Activated naive CD4-positive, alpha-beta T cell treated with anti-CD3 and anti-CD28 coated beads, Interleukin-2, amount 50 U/mL, for 72 hours (primary cell): ENCODE measurements around the gene TMEM44. TPM values are rescaled to one million over a fixed set of nuclear protein-coding genes. Genes with fewer than 3 reads are reported as not detected.
"Not testable (repeated sequence)": the region's sequence is repeated elsewhere in the genome, so short reads cannot be mapped to it uniquely, and the experiment has no call there.

Source experiments
- ATAC-seq, 2 donors: fragments of 150-1000 bp; cut with Tn5 transposase; 2 replicates each; pipeline ENCODE4 v1.10.0; 2021; ENCODE audit warnings: mild to moderate bottlenecking in 2 of 2, moderate library complexity in 2 of 2
- DNase-seq, 2 donors: peaks; one replicate each; pipeline ENCODE4 v3.0.0; 2021 to 2022; ENCODE audit warnings: low spot score in 2 of 2
- H3K27ac Mint-ChIP-seq, 2 donors: one replicate each; pipeline ENCODE4 v1.8.0; 2022; ENCODE audit warnings: mild to moderate bottlenecking in 2 of 2, mixed read lengths in 2 of 2
- H3K36me3 Mint-ChIP-seq, 2 donors: one replicate each; pipeline ENCODE4 v1.8.0; 2022; ENCODE audit warnings: mixed read lengths in 2 of 2
- H3K9me3 Mint-ChIP-seq, 2 donors: one replicate each; pipeline ENCODE4 v1.8.0; 2022; ENCODE audit warnings: mixed read lengths in 2 of 2
- total RNA-seq, 2 donors: library from RNA; stranded (reverse); gene quantifications; one replicate each; pipeline ENCODE4 v1.2.3, GENCODE V29; 2022

TMEM44 gene
- total RNA-seq, 2 donors from 2014 or later, result 1.6 to 10.7 TPM

DNA sequence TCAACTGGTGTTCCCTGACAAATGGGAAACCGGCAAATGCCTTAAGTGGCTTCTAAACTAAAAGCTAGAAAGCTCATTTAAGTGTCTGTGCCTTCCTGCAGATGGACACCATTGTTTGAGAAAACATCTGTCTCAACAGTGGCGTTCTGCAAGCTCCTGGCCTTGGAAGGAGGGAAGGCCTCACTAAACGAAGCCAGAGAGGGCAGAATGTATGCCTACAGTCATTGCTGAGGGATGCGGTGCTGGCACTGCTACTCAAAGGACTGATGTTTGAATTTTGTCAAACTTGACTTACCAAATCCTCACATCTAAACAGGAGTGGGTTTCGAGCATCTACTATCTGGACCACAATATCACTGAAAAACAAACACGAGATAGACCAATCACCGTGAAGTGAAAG lies 26.6 kb upstream of the TMEM44 start:
- H3K36me3 Mint-ChIP-seq, result peaks cover 9 to 21% of the 10 kb centered on the region in 2 donors
- no peak for DNase-seq
- no peaks in the 10 kb centered on the region for H3K9me3 Mint-ChIP-seq
- ATAC-seq, result no peak
- H3K27ac Mint-ChIP-seq, result no peak overlapping the region

DNA sequence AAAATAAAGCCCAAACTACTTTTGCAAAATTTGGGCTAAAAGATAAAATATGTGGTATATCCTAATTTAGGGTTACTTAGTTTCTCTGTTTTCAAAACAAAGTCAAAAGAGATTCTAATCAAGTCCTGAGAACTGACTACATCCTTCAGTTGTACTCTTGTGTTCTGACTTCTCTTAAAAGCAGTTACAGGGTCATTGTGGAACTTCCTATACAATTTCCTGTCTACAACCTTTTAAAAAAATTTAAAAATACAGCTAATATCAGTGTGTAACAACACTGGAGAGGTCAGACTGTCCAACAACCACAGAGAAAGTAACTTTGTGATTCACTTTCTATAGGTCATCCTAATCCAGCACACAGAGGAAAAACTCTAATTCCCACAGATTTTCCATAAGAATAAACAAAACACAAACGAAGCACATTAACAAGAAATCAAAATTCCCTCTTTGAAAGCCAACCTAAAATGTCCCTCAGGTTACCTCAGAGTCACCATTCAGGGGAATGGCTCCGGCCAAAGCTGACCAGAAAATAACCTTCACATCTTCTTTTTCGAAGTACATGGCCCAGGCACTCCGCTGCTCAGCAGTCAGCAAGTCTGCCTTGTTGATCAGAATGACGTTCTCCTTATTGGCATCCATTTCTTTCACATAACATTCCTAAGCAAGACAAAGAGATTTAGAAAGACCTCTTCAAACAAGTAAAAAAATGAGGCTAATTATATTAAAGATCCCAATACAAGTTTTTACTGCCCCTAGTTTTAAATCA lies 25.4 kb upstream of the TMEM44 start:
- peaks cover 19 to 25% of the 10 kb centered on the region in 2 donors for H3K36me3 Mint-ChIP-seq
- no peak for DNase-seq
- no peak overlapping the region for H3K27ac Mint-ChIP-seq
- H3K9me3 Mint-ChIP-seq, result no peaks in the 10 kb centered on the region
- no peak for ATAC-seq

DNA sequence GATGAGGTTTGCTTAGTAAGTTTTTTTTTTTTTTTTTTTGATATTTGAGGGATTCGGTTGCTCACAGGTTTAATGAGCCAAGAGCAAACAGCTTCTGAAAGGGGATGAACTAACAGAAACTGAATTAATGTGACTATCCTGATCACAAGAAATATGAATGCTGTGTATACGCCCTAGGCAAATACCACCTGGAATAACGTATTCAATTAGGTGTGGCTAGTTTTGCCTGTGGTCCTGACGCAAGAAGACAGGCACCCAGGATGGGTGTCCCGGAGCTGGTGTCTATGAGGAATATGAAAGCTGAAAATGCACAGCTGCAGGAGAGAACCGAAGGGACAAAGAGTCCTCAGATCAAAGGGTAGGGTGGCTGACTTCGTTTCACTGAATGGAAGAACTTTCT lies 24.2 kb upstream of the TMEM44 start:
- ATAC-seq, result no peak
- peaks cover 28 to 37% of the 10 kb centered on the region in 2 donors for H3K36me3 Mint-ChIP-seq
- H3K9me3 Mint-ChIP-seq, result no peaks in the 10 kb centered on the region
- DNase-seq, result no peak
- H3K27ac Mint-ChIP-seq, result no peak overlapping the region

DNA sequence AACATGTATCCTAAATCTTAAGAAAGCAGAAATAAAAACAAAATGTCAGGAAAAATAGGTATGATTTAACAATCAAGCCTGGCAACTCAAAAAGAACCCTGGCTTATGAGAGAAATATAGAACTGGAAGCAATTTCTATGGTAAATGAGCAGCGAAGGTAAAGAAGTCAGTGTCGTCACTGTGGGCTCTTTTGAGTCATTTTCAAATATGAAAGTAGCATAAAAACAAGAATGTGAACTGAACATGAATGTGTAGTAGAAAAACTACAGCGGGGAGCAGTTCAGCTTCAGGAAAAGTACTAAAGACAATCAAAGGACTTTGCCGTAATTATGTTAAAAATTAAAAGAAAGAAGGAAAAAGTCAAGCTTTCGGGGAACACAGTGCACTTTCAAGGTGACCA lies 21.2 kb upstream of the TMEM44 start:
- DNase-seq (no peak), ATAC-seq (peak; percentile 92 to 95)
- Mint-ChIP-seq H3K9me3 (no peaks in the 10 kb centered on the region), H3K36me3 (peaks cover 33 to 55% of the 10 kb centered on the region in 2 donors), H3K27ac (peak overlapping the region; percentile 39 to 86)

DNA sequence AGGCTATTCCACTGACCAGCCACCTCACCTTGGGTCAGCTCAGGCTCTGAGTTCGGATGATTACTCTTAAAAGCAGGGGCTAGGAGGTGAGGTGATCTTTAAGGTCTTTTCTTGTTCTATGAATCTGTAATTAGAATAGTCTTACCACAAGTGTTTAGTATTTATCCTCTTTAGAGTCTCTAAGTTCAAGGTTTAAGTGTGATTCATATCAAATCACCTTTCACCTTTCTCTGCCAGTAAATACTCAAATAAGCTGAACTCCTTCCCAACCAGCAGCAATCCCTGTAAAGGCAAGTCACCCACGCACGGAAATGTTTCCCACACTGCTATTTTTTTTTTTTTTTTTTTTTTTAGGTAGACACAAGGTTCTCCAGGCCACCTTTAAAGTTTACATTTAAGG lies 14.5 kb upstream of the TMEM44 start:
- no peak overlapping the region for H3K27ac Mint-ChIP-seq
- H3K9me3 Mint-ChIP-seq, result no peaks in the 10 kb centered on the region
- no peak for DNase-seq
- H3K36me3 Mint-ChIP-seq, result peaks cover 14 to 33% of the 10 kb centered on the region in 2 donors
- ATAC-seq, result no peak

DNA sequence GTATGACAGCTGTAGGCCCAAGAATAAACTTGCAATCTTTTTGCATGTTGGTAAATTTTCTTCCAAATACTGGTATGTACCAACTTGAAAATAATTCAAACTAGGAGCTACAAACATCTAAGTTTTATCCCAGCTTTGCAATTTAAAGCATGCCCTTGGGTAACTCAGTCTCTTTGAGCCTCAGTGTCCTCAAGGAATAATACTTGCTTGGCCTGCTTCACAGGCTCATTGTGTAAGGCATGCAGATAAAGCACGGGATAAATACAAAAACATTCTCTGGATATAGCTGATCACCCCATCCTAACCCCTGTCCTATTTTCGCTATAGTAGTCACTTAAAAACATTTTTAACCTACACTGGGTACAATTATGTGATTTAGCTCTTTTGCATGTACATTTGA lies 9.6 kb upstream of the TMEM44 start:
- no peak overlapping the region for H3K27ac Mint-ChIP-seq
- ATAC-seq (no peak), DNase-seq (no peak)
- peaks cover 5 to 28% of the 10 kb centered on the region in 2 donors for H3K36me3 Mint-ChIP-seq
- no peaks in the 10 kb centered on the region for H3K9me3 Mint-ChIP-seq

DNA sequence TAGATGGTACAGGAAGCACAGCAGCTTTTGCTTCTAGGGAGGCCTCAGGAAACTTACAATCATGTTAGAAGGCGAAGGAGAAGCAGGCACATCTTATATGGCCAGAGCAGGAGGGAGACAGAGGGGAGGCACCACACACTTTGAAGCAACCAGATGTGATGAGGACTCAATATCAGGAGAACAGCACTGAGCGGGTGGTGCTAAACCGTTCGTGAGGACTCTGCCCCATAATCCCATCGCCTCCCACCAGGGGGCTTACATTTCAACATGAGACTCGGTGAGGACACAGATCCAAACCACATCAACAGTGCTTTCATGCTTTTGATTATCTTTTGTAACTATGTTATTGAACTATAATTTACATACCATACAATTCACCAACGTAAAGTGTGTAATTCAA lies 7.6 kb upstream of the TMEM44 start:
- DNase-seq, result peak in 1 of 2 donors; percentile 36
- H3K36me3 Mint-ChIP-seq, result peaks cover 5 to 28% of the 10 kb centered on the region in 2 donors
- peak overlapping the region in 1 of 2 donors; percentile 60 for H3K27ac Mint-ChIP-seq

DNA sequence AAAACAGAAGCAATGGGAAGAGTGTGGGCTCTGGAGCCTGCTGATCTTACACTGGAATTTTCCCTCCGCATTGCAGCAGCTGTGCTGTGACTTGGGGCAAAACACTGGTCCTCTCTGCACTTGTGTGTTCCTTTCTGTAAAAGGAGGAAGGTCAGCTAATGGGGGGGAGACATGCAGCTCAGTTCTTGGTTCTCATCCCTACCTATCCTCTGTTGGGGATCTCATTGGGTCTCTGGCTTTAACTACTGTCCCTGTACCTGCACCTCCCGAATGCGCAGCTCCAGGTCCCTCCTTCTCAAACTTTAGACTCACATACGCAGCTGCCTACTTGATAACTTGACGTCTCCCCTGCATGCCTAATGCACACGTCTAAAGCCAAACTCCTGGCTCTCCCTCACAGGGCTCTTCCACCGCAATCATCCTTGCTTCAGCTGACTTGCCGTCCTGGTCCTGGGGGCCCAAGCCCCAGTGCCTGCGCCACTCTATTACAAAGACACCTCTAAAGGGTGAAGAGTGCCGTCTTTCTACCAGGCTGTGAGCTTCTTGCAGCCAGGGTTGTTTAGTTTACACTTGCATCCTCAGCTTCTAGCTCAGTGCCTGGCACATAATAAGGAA lies 5.9 kb upstream of the TMEM44 start:
- no peak for ATAC-seq
- no peaks in the 10 kb centered on the region for H3K9me3 Mint-ChIP-seq
- no peak overlapping the region for H3K27ac Mint-ChIP-seq
- H3K36me3 Mint-ChIP-seq, result peaks cover 5 to 21% of the 10 kb centered on the region in 2 donors
- no peak for DNase-seq

More for the DNA sequence above, 7.6 kb upstream of the TMEM44 start:
- H3K9me3 Mint-ChIP-seq, result no peaks in the 10 kb centered on the region
- peak; percentile 31 to 53 for ATAC-seq

DNA sequence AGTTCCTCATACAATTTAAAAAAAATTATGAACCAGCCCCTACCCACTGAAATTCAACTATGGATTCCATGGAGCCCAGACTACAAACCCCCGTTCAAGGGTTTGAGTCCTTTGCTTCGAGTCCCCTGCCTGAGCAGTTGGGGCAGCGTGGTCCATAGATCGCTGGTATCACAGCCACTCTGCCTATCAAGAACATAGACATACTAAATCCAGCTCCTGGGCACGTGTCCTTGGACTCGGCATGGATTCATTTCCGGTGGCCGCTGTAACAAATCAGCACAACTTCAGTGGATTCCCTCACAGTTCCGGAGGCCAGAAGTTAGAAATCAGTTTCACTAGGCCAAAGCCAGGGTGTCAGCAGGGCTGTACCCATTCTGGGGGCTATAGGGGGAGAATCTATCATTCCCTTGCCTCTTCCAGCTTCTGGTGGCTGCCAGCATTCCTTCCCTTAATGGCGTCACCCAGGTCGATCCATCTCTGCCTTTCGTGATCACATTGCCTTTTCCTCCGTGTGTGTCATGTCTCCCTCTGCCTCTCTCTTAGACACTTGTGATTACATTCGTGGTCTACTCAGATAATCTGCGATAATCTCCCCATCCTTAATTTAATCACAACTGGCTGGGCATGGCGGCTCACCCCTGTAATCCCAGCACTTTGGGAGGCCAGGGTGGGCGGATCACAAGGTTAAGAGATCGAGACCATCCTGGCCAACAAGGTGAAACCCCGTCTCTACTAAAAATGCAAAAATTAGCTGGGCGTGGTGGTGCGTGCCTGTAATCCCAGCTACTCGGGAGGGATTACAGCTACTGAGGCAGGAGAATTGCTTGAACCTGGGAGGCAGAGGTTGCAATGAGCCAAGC lies 4.6 kb upstream of the TMEM44 start:
- no peak for ATAC-seq
- DNase-seq, result no peak
- Mint-ChIP-seq H3K9me3 (no peaks in the 10 kb centered on the region), H3K36me3 (peaks cover 0 to 16% of the 10 kb centered on the region in 2 donors), H3K27ac (no peak overlapping the region)

DNA sequence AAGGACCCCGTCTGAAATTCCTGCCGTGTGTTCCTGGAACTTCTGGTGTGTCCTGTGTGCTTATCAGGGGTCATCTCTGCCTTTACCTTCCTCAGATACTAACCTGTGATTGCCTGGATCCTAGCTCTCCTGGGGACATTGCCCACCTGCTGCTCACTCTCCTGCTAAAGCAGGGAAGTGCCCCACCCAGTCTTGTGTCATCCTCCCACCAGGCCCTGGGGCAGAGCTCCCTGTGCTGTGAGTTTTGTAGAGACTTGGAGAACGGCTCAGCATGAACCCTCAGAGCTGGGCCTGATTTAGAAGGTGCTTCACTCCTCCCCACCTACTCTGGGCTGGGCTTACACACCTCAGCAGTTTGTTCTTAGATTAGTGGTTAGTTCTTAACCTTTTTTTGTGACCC lies 3.8 kb upstream of the TMEM44 start:
- no peak for ATAC-seq
- Mint-ChIP-seq H3K36me3 (peaks cover 0 to 11% of the 10 kb centered on the region in 2 donors), H3K27ac (peak overlapping the region in 1 of 2 donors; percentile 74), H3K9me3 (no peaks in the 10 kb centered on the region)
- DNase-seq, result no peak

DNA sequence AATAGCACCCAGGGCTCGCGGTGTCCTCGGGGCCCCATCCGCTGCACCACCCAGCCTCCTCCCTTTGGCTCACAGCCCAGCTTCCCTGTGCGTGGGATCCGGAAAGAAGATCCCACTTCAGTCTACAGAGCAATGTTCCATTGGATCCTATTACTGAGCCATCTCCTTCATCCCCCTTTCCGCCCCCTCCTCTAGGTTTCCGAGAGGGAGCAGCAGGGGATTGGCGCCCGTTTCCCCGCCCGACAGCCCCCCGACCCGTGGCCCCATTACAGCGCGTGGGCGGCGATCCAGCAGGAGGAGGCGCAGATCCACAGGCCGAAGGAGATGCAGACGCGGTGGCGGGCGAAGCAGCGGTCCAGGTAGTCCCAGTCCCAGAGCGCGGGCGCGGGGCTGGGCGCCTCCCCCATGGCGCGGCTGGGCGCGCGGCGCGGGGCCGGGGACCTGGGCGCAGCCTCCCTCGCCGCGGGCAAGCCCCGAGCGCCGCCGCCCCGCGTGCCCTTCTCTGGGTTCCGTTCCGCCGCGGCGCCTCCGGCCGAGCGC lies 340 bp downstream of the TMEM44 start:
- H3K9me3 Mint-ChIP-seq, result no peaks in the 10 kb centered on the region
- H3K27ac Mint-ChIP-seq, result no peak overlapping the region
- DNase-seq (no peak), ATAC-seq (peak; percentile 68 to 75)
- peaks cover 0 to 4% of the 10 kb centered on the region in 2 donors for H3K36me3 Mint-ChIP-seq

DNA sequence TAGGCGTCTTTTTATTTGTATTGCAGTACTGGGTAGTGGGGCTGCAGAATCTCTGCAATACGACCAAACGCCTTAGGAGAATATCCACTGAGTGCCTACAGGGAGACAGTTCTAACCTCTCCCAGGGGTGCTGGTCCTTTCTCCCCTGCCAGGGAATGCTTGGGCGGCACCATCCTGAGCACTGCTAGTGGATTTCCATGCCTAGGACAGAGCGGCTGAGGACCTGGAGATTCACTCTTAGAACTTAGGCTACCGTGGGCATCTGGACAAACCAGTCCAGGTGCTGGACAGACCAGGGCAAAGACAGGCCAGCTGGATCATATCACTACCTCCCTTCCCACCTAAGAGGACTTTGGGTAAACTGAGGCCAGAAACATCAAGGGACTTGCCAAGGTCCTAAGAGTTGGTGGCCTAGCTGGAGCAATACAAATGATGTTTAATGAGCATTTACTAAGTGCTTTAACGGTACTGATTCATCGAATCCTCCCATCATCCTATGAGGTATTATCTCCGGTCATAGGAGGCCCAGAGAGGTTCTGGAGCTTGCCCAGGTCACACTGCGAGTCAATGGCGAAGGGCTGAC lies 902 bp downstream of the TMEM44 start:
- ATAC-seq (no peak), DNase-seq (no peak)
- peaks cover 0 to 4% of the 10 kb centered on the region in 2 donors for H3K36me3 Mint-ChIP-seq
- H3K9me3 Mint-ChIP-seq, result no peaks in the 10 kb centered on the region
- no peak overlapping the region for H3K27ac Mint-ChIP-seq

DNA sequence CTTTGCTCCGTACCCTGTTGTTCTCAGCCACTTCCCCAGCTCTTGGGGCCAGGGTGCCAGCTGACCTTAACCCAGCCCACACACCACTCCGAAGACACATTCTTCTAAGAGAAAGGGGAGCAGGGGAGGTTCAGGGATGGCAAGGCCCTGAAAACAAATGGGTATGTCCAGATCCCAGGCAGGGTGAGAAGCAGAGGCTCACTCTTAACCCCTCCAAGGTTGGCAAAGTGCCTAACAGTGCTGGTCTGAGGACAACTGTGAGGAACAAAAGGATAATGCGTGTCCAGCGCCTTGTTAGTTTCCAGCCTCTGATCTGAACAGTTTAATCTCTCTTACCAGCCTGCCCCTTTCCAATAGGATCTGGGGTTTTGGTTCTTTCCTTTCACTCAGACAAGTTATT lies 1.5 kb downstream of the TMEM44 start:
- no peak overlapping the region for H3K27ac Mint-ChIP-seq
- H3K9me3 Mint-ChIP-seq, result no peaks in the 10 kb centered on the region
- H3K36me3 Mint-ChIP-seq, result peaks cover 0 to 4% of the 10 kb centered on the region in 2 donors
- ATAC-seq, result no peak
- DNase-seq, result no peak

DNA sequence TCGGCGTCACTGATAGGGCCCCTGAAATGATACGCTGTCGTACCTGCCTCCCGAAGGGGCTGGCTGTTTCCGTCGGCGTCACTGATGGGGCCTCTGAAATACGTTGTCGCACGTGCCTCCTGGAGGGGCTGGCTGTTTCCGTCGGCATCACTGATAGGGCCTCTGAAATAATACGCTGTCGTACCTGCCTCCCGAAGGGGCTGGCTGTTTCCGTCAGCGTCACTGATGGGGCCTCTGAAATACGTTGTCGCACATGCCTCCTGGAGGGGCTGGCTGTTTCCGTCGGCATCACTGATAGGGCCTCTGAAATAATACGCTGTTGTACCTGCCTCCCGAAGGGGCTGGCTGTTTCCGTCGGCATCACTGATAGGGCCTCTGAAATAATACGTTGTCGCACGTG lies 2.5 kb downstream of the TMEM44 start:
- not testable (repeated sequence) for ATAC-seq, DNase-seq, H3K27ac Mint-ChIP-seq, H3K36me3 Mint-ChIP-seq, H3K9me3 Mint-ChIP-seq

DNA sequence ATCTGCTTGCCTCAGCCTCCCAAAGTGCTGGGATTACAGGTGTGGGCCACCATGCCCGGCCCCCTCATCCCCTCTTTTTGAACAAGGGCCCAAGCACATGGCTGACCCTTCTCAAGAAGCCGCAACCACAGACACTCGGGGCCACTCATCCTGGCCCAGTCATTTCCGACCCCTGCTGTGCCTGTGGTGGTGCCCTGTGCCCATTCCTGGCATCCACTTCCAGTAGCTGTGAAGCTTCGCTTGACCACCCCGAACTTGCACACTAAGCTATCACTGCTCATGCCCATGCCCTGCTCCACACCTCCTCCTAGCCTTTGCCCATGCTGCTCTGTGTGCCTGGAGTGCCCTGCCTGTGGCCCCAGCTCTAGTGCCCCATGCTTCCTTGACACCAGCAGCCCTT lies 8.3 kb downstream of the TMEM44 start:
- no peaks in the 10 kb centered on the region for H3K36me3 Mint-ChIP-seq
- DNase-seq (no peak), ATAC-seq (no peak)
- peak overlapping the region in 1 of 2 donors; percentile 29 for H3K27ac Mint-ChIP-seq
- no peaks in the 10 kb centered on the region for H3K9me3 Mint-ChIP-seq

DNA sequence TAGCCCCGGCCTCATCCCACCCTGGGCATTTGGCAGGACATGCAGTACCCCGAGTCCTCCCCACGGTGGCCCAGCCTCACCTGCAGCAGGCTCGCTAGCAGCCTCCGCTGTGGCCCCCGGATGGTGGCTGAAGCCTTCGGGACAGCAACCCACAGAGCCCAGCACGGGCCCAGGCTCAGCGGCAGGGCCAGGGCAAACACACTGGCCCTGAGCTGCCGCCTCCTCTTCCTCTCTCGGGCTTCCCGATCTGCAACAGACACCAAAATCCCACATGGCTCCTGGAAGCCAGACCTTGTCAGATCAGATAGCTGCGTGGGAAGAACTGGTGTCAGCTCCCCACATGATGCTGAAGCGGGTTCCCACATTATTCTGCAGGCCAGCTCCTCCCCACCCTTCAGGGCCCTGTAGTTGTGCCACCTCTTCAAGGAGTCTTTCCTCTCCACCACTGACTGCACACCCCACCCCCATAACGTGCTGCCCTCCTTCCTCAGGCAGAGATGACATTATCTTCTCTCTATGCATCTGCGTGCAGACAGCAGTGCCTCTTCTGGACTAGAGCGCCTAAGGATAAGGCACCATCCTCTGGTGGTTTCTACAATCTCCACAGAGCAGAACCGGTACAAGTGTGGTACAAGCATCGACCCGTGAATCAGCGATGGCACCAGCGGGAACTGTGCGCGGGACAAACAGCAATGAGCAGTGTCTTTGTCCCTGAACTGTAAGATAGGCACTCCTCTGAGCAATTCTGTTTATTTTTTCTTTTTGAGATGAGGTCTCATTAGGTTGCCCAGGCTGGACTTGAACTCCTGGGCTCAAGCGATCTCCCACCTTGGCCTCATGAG lies 9.5 kb downstream of the TMEM44 start:
- ATAC-seq, result no peak
- H3K27ac Mint-ChIP-seq, result peak overlapping the region in 1 of 2 donors; percentile 61

More for the DNA sequence above, 9.5 kb downstream of the TMEM44 start:
- Mint-ChIP-seq H3K36me3 (no peaks in the 10 kb centered on the region), H3K9me3 (no peaks in the 10 kb centered on the region)
- DNase-seq, result no peak
